Hair follicular keratinocyte (primary cell): ENCODE measurements around the gene SNU13. TPM values are rescaled to one million over a fixed set of nuclear protein-coding genes. Genes with fewer than 3 reads are reported as not detected.

ENCODE experiments used
- total RNA-seq: library from RNA; depleted of rRNA; stranded (reverse); fragments of >200 nt; gene quantifications from 2 replicates; pipeline ENCODE4 v1.2.3, GENCODE V29; 2015

The SNU13 gene
- total RNA-seq: 166 and 191 TPM in 2 replicates

DNA sequence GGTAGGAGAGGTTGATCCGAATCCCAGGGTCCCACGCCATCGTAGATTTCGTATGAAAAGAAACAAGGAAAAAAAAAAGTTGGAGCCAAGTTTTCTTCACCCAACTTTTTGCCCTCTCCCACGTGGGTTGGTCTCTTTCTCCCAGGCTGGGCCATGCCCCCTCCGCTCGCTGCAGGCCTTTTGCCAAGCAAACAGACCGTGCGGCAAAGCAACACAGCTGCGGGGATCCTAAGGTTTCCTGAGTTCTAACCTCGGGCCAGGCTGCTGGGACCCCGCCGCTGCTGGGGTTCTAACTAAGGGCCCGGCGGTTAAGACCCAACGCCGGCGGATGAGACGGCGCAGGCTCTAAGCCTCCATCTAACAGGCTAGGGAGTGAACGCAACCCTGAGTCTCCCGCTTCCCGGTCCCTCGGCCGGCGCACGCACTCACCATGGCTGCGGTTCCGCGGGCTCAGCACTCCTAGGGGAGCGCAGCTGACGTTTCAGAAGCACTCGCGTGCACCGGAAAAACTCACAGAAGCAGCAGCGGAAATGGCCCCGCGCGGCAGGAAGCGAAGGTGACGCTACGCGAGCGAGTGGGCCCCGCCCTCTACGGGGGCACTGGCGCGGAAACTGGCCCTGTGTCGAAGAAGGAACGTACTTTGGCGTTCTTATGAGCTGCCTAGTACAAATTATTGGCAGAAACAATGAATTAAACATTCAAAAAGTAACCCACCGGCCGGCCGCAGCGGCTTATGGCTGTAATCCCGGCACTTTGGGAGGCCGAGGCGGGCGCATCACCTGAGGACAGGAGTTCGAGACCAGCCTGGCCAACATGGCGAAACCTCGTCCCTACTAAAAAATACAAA lies at the start of gene SNU13:
Gene SNU13, minus strand, starts transcription at position 503 of the 847 bp plus-strand sequence. Its CDS starts 71 bp downstream, at position 432.

DNA sequence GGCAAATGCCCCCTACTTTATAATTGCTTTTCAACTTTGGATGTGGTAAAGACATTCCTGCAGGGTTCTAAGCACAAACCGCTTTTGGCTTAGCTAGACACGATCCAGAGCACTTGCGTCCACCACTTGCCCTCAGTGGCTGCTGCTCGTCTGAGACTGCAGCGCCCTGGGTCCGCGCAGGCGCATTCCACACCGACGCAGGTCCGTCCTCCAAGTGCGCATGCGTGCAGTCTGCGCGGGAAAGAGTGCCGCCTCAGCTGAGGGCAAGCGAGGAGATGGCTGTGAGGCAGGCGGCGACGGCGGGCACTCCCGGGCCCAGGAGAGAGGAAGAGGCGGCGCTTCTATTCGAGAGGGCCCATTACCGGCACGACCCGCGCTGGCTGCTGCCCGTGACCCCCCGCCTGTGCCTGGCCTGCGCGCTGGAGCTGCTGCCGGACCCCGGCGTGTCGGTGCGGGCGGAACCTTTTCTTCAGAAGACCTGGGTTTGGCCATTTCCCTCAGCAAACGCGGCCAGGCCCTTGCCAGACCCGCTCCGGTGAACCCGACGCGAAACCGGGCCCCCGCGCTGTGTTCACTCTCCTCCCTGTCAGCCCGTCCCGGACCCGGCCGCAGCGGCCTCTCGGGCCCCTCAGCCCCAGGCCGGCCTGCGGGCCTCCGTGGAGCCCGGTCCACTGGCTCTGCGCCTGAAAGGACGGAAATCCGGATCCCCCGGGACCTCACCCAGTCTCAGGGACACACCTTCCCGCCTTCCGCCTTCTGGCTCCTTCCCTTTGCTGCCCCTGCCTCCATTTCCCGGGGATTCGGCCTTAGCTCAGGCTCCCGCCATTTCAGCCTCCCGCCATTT lies 10.8 kb upstream of the SNU13 start, which contains the start of gene MEI1:
Gene MEI1, plus strand, starts transcription at position 240 of the 844 bp plus-strand sequence. Its CDS starts 36 bp downstream, at position 276.

Other genes starting within 250 kb of the SNU13 start
- gene TOB2, start 242.1 kb downstream of the SNU13 start, total RNA-seq: 18.0 TPM in 2 replicates
- 48.5 and 86.8 TPM in 2 replicates for gene PHF5A, start 220.2 kb downstream of the SNU13 start, total RNA-seq
- 86.4 and 93.8 TPM in 2 replicates for gene ACO2, start 219.8 kb downstream of the SNU13 start, total RNA-seq
- gene POLR3H, start 144.4 kb downstream of the SNU13 start, total RNA-seq: 10.8 and 21.3 TPM in 2 replicates
- not detected in 2 replicates for gene CSDC2, start 127.9 kb downstream of the SNU13 start, total RNA-seq
- 66.9 and 73.7 TPM in 2 replicates for gene PMM1, start 99.0 kb downstream of the SNU13 start, total RNA-seq
- 72.8 and 126 TPM in 2 replicates for gene DESI1, start 67.8 kb downstream of the SNU13 start, total RNA-seq
- 273 and 461 TPM in 2 replicates for gene XRCC6, start 67.6 kb downstream of the SNU13 start, total RNA-seq
- gene MEI1, start 10.6 kb upstream of the SNU13 start, total RNA-seq: 0.31 TPM in 1 of 2 replicates, not detected in the other
- 4.9 and 9.4 TPM in 2 replicates for gene CCDC134, start 111.8 kb upstream of the SNU13 start, total RNA-seq
- 64.7 and 91.4 TPM in 2 replicates for gene SREBF2, start 144.2 kb upstream of the SNU13 start, total RNA-seq
- not detected in 2 replicates for gene SHISA8, start 226.2 kb upstream of the SNU13 start, total RNA-seq
- 0.23 TPM in 1 of 2 replicates, not detected in the other for gene TNFRSF13C, start 237.9 kb upstream of the SNU13 start, total RNA-seq